ENCODE data around the gene CTNNA3. TPM values are rescaled to one million over a fixed set of nuclear protein-coding genes. Genes with fewer than 3 reads are reported as not detected.

Gene CTNNA3
- total RNA-seq, 2 donors from 2014 or later = 3.2 to 7.2 TPM

- Histone ChIP-seq H3K27ac (ENCODE audit: low read depth, low read length) (no peak overlapping the region), H3K27me3 (ENCODE audit: control insufficient read depth, insufficient read depth, low read length, poor library complexity, severe bottlenecking) (no peaks in the 10 kb centered on the region), H3K9ac (ENCODE audit: extremely low read depth, low read length, poor library complexity, severe bottlenecking) (no peak overlapping the region), H3K4me3 (ENCODE audit: low read length) (no peak overlapping the region), H3K9me3 (ENCODE audit: control insufficient read depth, low read length) (peaks cover 24% of the 10 kb centered on the region), H3K36me3 (ENCODE audit: control insufficient read depth, insufficient read depth, low read length) (no peaks in the 10 kb centered on the region), H3K4me1 (ENCODE audit: control insufficient read depth, insufficient read depth, low read length) (no peaks in the 10 kb centered on the region)
- Mint-ChIP-seq H3K27me3 (ENCODE audit: insufficient read depth) (no peaks in the 10 kb centered on the region), H3K4me3 (no peak overlapping the region), H3K4me1 (no peaks in the 10 kb centered on the region), H3K9me3 (peaks cover 26% of the 10 kb centered on the region), H3K27ac (no peak overlapping the region), H3K36me3 (ENCODE audit: low read depth) (peaks cover 1% of the 10 kb centered on the region)
- TF ChIP-seq CTCF (conservative IDR thresholded peaks at IDR 0.05) = peak; percentile 19
- DNase-seq = no peak
- 86% methylated on average over 2 of the region's 2 CpGs; no CpG with 5 or more reads in 1 of the 2 experiments for WGBS, 2 experiments (ENCODE audit: insufficient coverage in 1 of 2, insufficient read length in 1 of 2)
Observed at GRCh38 chr10:66455304-66455703, 1240.7 kb downstream of the CTNNA3 start.

DNA sequence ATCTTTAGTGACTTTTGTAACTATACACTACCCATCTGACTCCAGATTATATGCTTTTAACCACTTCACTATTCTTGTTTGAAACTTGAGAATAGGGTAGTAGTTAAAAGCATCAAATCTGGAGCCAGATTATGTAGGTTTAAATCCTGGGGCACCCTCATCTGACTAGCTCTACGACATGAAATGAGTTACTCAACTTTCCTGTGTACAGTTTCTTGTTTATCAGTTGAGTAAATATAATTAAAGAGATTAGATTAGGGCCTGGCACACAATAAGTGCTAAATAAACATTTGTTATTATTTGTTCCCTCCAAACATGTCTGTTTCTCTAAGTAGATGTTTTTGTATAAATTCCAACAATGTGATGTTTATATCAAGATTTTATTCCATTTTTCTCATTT, 1255.4 kb downstream of the CTNNA3 start:
- peaks cover 2% of the 10 kb centered on the region for H3K4me1 Mint-ChIP-seq
- Histone ChIP-seq H3K4me3 (ENCODE audit: low read length) (no peak overlapping the region), H3K36me3 (ENCODE audit: control insufficient read depth, insufficient read depth, low read length) (no peaks in the 10 kb centered on the region), H3K9ac (ENCODE audit: extremely low read depth, low read length, poor library complexity, severe bottlenecking) (no peak overlapping the region), H3K4me1 (ENCODE audit: control insufficient read depth, insufficient read depth, low read length) (no peaks in the 10 kb centered on the region), H3K9me3 (ENCODE audit: control insufficient read depth, low read length) (peaks cover 23% of the 10 kb centered on the region), H3K27me3 (ENCODE audit: control insufficient read depth, insufficient read depth, low read length, poor library complexity, severe bottlenecking) (no peaks in the 10 kb centered on the region), H3K27ac (ENCODE audit: low read depth, low read length) (no peak overlapping the region)
- no peak for TF ChIP-seq CTCF (conservative IDR thresholded peaks at IDR 0.05)
- peaks cover 58% of the 10 kb centered on the region for H3K9me3 Mint-ChIP-seq
- DNase-seq = no peak
- 50% methylated on average over 1 of the region's 1 CpG; no CpG with 5 or more reads in 1 of the 2 experiments for WGBS, 2 experiments (ENCODE audit: insufficient coverage in 1 of 2, insufficient read length in 1 of 2)
- H3K27me3 Mint-ChIP-seq (ENCODE audit: insufficient read depth) = no peaks in the 10 kb centered on the region
- no peak overlapping the region for H3K27ac Mint-ChIP-seq
- no peak overlapping the region for H3K4me3 Mint-ChIP-seq
- H3K36me3 Mint-ChIP-seq (ENCODE audit: low read depth) = peaks cover 9% of the 10 kb centered on the region

GRCh38 chr10:66414943-66415342, 1281.1 kb downstream of the CTNNA3 start:
- Histone ChIP-seq H3K4me3 (ENCODE audit: low read length) (no peak overlapping the region), H3K9me3 (ENCODE audit: control insufficient read depth, low read length) (peaks cover 13% of the 10 kb centered on the region), H3K4me1 (ENCODE audit: control insufficient read depth, insufficient read depth, low read length) (no peaks in the 10 kb centered on the region), H3K27me3 (ENCODE audit: control insufficient read depth, insufficient read depth, low read length, poor library complexity, severe bottlenecking) (no peaks in the 10 kb centered on the region), H3K36me3 (ENCODE audit: control insufficient read depth, insufficient read depth, low read length) (no peaks in the 10 kb centered on the region), H3K27ac (ENCODE audit: low read depth, low read length) (no peak overlapping the region), H3K9ac (ENCODE audit: extremely low read depth, low read length, poor library complexity, severe bottlenecking) (no peak overlapping the region)
- H3K27ac Mint-ChIP-seq = no peak overlapping the region
- TF ChIP-seq CTCF (conservative IDR thresholded peaks at IDR 0.05) = no peak
- peaks cover 15% of the 10 kb centered on the region for H3K9me3 Mint-ChIP-seq
- no peaks in the 10 kb centered on the region for H3K36me3 Mint-ChIP-seq (ENCODE audit: low read depth)
- no peaks in the 10 kb centered on the region for H3K27me3 Mint-ChIP-seq (ENCODE audit: insufficient read depth)
- 86 to 94% methylated on average over 1 to 2 of the region's 2 CpGs for WGBS, 2 experiments (ENCODE audit: insufficient coverage in 1 of 2, insufficient read length in 1 of 2)
- DNase-seq = no peak
- H3K4me3 Mint-ChIP-seq = no peak overlapping the region
- no peaks in the 10 kb centered on the region for H3K4me1 Mint-ChIP-seq
